HG02885 (cell line): ENCODE results near the gene HEATR5A.
"Not testable (repeated sequence)": the region's sequence is repeated elsewhere in the genome, so short reads cannot be mapped to it uniquely, and the experiment has no call there.

ENCODE experiments used
- ATAC-seq: cut with Tn5 transposase; IDR thresholded peaks from one replicate; pipeline ENCODE4 v1.9.1; 2021; ENCODE audit warnings: mild to moderate bottlenecking; ENCODE audit not compliant: unreplicated experiment, poor library complexity

The HEATR5A gene

GRCh38 chr14:31263485-31264133, 156.7 kb downstream of the HEATR5A start:
- ATAC-seq: no peak

DNA sequence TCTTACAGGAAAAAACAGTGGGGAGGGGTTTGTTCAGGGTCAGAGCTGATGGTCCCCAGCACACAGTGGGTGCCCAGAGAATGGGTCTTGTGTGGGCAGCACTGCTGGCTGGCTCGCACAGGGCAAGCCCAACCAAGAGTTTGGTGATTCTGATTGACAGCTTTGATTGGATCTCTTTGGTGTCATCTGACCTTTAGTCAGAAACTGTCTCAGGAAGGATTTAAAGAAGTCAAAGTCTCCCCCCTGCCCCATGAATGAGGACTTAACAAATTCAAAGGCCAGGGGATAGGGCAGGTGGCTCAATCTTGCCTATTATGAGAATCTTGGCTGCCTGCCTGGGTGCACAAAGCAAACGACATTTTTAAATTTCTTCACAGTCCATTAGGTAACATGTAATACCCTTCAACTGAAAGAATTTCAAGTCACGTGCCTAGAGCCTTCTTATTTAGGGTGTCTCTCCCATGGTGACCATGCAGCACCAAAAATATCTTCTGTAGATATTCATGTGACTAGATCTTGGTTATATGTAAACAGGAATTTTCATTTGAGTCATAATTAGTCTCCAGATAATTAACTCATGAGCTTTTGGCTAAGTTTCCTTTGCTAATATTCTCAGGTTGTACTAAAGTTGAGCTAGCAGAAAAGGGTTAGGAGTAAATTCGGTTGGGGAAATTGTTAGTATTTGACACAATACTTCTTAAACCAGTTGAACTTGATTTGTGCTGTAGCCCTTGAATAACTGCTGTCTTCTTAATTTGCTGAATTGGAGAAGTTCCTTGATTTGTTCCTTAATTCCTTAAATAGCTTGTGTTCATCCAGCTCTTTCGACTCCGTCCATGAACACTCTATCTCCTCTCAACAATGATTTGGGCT, 158.3 kb downstream of the HEATR5A start:
- ATAC-seq: peak; percentile 56

DNA sequence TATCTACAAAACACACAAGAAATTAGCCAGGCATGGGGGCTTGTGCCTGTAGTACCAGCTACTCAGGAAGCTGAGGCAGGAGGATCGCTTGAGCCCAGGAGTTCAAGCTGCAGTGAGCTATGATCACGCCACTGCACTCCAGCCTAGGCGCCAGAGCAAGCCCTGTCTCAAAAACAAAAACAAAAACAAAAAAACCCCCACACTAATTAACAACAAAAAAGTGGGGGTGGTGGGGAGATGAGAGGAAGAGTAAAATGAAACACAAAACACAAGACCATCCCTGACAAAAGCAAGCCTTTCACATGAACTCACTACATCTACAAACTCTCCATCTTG, 158.9 kb downstream of the HEATR5A start:
- no peak for ATAC-seq

- not testable (repeated sequence) for ATAC-seq
Observed at GRCh38 chr14:31259040-31259435, 161.3 kb downstream of the HEATR5A start.

GRCh38 chr14:31258427-31259039, 161.8 kb downstream of the HEATR5A start:
- no peak for ATAC-seq

DNA sequence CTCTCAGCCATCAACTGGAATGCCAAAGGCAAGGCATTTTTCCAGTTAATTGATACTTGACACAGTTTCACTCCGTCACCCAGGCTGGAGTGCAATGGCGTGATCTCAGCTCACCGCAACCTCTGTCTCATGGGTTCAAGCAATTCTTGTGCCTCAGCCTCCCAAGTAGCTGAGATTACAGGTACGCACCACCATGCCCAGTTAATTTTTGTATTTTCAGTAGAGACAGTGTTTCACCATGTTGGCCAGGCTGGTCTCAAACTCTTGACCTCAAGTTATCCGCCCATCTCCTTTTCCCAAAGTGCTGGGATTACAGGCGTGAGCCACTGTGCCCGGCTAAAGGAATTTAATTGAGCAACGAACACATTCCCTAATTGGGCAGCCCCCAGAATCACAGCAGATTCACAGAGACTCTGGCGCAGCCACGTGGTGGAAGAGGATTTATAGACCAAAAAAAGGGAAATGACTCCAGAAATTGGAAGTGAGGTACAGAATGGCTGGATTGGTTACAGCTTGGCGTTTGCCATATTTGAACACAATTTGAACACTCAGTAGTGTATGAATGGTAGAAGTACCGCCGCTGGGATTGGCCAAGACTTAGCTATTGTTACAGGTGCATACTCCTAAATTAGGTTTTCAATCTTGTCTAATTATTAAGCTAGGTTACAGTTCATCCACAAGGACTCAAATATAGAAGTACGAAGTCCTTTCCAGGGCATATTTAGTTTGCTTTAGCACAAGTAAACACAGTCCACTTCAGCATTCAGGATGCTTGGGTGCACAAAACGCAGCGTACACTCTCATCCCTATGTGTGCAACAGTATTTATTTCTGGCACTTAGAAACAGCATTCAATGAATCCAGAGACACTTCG, 162.6 kb downstream of the HEATR5A start:
- not testable (repeated sequence) for ATAC-seq

DNA sequence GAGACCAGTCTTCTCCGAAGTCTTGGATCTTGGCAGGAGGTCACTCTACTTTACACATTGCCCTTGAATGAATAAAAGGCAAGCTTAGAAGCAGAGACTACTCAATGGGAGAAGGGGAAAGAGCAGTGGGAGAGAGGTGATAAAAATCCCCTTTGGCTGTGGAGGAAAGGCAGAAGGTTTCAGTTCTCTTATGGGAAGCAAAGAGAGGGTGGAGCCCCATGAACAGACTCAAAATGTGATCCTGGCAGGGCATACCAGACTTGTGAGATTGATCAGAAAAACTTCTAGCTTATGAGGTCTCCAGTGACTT, 163.2 kb downstream of the HEATR5A start:
- no peak for ATAC-seq

DNA sequence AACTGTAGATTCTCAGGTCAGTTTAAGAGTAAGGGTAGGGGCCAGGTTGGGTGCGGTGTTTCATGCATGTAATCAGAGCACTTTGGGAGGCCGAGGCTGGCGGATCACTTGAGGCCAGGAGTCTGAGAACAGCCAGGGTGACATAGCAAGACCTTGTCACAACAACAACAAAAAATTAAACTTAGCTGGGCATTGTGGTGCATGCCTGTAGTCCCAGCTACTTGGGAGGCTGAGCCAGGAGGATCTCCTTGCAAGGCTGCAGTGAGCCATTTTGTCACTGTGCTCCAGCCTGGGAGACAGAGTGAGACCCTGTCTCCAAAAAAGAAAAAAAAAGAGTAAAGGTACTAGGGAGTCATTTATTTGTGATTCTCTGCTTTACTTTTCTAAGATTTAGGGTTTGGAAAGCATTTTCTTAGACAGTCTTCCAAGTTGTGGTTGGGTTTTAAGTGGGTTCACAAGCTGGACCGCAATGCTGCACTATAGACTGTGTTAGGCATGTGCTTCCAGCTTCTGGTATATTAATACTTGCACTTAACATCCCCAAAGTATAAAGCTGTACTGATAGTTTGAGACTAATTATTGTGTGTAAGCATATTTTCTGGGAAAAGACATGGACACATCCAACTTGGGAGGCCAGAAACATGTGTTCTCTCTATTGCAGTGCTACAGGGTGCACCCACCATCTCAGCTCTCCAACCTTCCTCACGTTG, 163.7 kb downstream of the HEATR5A start:
- ATAC-seq: no peak

GRCh38 chr14:31255918-31256317, 164.4 kb downstream of the HEATR5A start:
- not testable (repeated sequence) for ATAC-seq

DNA sequence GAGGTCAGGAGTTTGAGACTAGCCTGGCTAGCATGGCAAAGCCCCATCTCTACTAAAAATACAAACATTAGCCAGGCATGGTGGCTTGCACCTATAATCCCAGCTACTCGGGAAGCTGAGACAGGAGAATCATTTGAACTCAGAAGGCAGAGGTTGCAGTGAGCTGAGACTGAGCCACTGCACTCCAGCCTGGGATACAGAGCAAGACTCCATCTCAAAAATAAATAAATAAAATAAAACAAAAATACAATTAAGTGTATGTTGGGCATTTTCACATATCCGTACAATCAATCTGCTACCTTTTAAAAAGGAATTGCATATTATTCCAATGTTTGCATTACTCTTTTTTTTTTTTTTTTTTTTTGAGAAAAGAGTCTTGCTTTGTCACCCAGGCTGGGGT, 165.1 kb downstream of the HEATR5A start:
- ATAC-seq: no peak

GRCh38 chr14:31253746-31254471, 166.4 kb downstream of the HEATR5A start:
- ATAC-seq: no peak

GRCh38 chr14:31252865-31253264, 167.5 kb downstream of the HEATR5A start:
- no peak for ATAC-seq

- no peak for ATAC-seq
Observed at GRCh38 chr14:31251028-31251958, 169.1 kb downstream of the HEATR5A start.

DNA sequence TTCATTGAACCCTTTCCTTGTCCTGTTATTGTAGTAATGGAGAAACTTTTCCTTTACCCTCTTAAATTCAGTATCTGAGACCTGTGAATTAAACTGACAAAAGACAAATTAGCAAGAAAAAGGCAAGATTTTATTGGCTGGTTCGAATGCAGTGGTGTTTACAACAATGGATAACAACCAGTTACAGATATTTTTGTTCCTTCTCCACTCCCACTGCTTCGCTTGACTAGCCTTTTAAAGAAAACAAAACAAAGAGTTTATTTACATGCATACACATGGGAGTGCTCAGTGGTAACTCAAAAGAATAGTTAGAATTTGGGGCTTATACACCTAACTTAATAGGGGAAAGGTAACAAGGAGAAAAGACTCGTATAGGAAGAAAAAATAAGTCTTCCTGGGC, 175.7 kb downstream of the HEATR5A start:
- no peak for ATAC-seq

GRCh38 chr14:31243860-31244259, 176.5 kb downstream of the HEATR5A start:
- ATAC-seq: no peak

DNA sequence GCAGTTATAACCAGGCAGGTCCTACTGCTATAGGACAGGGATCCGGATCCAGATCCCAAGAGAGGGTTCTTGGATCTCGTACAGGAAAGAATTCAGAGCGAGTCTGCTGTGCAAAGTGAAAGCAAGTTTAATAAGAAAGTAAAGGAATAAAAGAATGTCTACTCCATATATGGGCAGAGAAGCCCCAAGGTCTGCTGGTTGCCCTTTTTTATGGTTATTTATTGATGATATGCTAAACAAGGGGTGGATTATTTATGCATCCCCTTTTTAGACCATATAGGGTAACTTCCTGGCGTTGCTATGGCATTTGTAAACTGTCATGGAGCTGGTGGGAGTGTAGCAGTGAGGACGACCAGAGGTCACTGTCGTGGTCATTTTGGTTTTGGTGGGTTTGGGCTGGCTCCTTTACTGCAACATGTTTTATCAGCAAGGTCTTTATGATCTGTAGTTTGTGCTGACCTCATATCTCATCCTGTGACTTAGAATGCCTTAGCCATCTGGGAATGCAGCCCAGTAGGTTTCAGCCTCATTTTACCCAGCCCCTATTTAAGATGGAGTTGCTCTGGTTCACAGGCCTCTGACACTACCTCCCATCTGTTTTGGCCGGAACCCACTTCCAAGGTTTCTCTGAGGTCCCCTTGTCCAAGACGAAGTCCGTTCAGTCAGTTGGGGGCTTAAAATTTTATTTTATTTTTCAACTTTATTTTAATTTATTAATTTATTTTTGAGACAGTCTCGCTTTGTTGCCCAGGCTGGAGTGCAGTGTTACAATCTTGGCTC, 178.0 kb downstream of the HEATR5A start:
- ATAC-seq: not testable (repeated sequence)
